CD4-positive, alpha-beta T cell treated with Interleukin-1 beta for 1 hour (primary cell): ENCODE measurements around the gene LIN7B.

Experiments
- DNase-seq, 2 donors: peaks; one replicate each; pipeline ENCODE4 v3.0.0-alpha.2; 2020 to 2022

LIN7B gene

DNA sequence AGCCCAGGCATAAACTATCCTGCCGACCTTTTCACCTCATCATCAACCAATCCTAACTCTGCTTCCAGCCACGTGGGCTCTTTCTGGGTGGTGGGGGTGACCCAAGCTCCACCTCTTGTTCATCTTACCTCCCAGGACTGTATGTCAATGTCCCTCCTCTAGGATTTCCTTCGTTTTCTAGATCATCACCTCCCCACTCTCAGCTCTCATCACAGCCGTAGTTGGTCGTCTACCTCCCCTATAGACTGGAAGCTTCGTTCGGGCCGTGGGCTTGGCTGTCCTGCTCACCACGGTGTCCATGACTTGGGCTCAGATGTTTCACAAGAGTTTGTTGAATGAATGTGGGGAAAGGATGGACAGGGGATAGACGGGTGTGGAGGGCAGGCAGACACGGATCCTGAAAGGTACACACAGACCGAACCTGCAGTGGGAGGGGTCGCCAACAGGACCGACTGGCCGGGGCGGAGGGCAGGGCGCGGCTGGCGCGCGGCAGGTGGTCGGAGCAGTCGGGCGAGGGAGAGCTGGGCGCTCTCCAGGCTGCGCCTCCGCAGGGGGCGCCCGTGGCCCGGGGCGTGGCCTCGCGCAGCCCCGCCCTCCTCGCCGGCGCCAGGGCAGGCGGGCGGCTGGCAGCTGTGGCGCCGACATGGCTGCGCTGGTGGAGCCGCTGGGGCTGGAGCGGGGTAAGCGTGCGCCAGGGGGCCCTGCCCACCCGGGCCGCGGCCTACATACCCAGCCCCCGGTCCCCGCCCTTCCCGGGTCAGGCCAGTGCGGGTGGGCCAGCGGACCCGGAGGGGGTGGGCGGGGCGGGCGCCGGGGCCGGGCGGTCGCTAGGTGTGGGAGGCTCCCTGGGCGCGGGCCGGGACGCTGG, at the start of gene LIN7B:
TSS of gene LIN7B (plus strand) at position 609 of the 868 bp plus-strand sequence. CDS start at position 644, 35 bp downstream.
- DNase-seq = peak; percentile 81 to 82

GRCh38 chr19:49064768-49065611, 49.2 kb upstream of the LIN7B start, which contains the start of gene NTF4:
Gene NTF4, minus strand, starts transcription at chr19:49064818. Its CDS starts 2,821 bp downstream, at chr19:49061997.
- DNase-seq = no peak

DNA sequence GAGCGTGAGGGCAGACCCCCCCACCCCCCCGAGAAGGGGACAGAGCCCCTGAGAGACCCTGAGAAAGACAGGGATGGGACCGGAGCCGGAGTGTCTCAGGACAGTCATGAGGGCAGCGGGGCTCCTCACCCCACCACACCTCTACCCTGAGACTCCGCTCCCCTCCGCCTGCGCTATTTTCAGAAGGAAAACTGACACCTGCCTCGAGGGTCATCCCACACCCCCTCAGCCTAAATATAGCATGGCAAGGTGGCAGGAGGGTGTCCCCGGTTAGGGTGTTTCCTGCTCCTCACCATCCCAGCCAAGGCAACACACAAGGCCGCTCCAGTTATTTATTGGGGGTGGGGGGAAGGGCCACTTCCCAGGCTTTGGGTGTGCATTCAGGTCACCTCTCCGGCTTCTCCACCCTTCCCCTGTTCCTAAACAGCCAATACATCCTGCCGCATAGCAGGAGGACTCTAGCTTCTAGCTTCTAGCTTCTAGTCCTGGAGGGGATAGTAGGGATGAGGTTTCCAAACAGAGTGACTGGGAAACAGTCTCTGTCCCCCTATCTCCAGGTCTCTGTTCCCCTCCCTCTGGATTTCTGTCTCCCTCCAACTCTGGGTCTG, 48.2 kb upstream of the LIN7B start:
- no peak for DNase-seq

DNA sequence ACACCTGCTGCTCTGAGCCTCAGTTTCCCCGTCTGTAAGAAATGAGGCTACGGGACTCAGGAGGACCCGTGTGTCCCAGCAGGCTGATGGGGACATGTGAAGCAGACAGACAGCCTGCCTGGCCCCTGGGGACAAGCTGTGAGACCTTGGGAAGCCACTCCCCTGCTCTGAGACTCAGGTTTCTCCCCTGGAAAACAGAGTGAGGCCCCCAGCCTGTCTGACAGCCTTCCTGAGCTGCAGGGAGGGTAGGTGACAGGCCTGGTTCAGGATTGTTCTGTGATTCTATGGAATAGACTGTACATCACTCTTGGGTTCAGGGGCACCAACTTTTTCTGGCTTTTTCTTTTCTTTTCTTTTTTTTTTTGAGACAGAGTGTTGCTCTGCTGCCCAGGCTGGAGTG, 46.6 kb upstream of the LIN7B start:
- DNase-seq = no peak

DNA sequence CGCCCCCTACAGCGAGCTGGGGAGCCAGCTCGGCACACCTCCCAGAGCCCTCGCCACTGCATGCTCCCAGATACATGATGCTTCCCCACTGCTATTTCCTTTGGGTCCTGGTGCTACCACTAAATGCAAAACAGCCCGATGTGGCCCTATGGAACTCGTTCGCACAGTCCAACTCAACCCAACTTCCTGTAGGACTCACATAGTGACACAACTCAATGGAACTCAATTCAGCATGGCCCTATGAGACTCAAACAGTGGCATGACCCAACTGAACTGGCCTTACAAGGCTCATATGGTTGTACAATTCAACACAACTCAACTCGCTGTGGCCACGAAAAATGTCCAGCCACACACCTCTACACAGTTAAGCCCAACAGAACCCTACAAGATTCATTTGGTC, 45.1 kb upstream of the LIN7B start:
- no peak for DNase-seq

DNA sequence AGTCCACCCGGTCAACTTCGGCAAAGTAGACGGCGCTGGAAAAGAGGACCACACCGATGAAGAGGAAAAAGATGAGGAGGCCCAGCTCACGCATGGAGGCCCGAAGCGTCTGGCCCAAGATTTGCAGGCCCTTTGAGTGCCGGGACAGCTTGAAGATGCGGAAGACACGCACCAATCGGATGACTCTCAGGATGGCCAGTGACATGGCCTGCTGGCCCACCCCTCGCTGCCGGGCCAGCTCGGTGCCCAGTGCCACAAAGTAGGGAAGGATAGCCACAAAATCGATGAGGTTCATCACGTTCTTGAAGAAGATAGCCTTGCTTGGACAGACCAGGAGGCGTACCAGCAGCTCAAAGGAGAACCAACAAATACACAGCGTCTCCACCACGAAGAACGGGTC, 43.8 kb upstream of the LIN7B start:
- no peak for DNase-seq

GRCh38 chr19:49071860-49072547, 42.2 kb upstream of the LIN7B start:
- no peak for DNase-seq

GRCh38 chr19:49073514-49074378, 40.4 kb upstream of the LIN7B start:
- no peak for DNase-seq

DNA sequence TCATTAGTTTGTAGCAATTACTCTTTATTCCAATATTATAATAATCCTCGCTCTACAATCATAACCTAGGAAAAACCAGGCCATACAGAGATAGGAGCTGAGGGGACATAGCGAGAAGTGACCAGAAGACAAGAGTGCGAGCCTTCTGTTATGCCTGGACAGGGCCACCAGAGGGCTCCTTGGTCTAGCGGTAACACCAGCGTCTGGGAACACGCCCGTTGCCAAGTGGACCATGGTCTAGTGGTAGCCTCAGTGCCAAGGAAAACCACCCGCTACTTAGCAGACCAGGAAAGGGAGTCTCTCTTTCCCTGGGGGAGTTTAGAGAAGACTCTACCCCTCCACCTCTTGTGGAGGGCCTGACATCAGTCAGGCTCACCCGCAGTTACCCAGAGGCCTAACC, 39.3 kb upstream of the LIN7B start:
- DNase-seq = peak in 1 of 2 donors; percentile 18

- DNase-seq = no peak
These were observed 33.8 kb upstream of the LIN7B start for GRCh38 chr19:49080392-49080791.

DNA sequence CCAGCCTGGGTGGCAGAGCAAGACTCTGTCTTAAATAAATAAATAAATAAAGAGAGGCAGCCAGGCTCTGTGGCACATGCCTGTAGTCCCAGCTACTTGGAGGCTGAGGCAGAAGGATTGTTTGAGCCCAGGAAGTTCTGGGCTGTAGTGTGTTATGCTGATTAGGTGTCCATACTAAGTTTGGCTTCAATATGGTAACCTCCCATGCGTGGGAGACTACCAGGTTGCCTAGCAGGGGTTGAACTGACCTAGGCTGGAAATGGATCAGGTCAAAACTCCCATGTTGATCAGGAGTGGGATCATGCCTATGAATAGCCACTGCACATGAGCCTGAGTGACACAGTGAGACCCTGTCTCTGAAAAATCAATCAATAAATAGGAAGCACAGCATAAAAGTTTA, 32.9 kb upstream of the LIN7B start:
- no peak for DNase-seq

DNA sequence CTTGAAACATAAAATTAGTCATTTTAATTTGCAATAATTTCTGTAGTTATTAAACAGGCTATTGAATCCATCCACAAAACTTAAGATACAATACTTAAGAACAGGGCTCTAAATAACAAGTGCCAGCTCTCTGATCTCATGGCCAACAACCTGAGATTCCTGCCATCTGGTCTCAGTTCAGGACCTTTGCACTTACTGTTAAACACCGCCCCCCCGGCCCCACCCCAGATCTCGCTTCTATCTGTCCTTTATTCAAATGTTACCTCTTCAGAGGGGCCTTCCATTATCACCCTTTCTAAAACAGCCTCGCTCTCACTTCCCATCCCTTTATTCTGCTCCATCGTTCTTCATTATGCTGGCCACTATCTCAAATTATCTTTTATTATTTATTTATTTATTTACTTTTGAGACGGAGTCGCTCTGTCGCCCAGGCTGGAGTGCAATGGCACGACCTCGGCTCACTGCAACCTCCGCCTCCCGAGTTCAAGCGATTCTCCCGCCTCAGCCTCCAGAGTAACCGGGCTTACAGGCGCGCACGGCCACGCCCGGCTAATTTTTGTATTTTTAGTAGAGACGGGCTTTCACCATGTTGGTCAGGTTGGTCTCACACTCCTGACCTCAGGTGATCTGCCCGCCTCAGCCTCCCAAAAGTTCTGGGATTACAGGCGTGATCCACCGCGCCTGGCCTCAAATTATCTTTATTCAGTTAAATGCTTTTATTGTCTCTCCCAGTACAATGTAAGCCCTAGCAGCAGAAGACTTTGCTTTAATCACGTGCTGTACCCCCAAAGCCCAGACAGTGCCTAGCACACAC, 29.8 kb upstream of the LIN7B start:
- DNase-seq = no peak

DNA sequence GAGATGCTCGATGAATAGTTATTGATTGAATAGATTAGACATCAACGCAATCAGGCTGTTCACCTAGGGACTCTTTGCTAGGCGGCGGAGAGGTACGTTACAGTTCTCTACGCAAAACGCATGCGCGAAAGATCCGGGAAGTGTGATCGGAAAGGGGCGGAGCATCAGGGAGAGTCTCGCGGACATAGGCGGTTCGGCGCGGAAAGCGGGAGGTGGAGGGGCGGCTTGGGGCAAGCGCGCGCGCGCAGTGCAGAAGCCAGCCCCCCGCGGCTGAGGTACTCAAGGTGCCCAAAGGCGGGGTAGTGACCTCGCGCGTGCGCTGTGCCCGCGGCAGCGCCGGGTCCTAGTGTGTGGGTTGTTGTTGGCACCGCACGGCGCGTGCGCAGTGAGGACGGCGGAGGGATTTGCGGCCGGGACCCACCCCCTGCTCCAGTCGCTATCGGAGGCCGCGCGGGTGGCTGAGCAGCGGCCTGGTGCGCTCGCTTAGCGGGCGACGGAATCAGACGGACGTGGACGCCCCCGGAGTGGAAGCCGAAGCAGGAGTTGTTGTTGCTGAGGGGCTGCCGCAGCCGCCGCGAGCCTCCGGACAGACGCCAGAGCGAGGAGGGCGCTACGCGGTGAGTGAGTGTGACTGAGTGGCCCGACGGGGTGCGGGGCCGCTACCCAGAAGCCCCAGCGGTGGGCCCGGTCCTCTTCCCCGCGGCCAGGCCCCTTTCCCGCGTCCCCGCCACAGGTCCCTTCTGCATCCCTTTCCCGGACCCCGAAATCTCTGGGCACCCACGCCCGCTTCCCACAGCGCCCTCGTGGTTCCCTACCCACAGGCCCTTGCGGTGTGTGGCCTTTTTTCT, 28.9 kb upstream of the LIN7B start, which contains the start of gene SNRNP70:
TSS of gene SNRNP70 (plus strand) at position 432 of the 848 bp plus-strand sequence. CDS start 964 bp downstream, outside the sequence.
- peak; percentile 100 for DNase-seq

GRCh38 chr19:49085868-49086232, 28.3 kb upstream of the LIN7B start:
- no peak for DNase-seq

DNA sequence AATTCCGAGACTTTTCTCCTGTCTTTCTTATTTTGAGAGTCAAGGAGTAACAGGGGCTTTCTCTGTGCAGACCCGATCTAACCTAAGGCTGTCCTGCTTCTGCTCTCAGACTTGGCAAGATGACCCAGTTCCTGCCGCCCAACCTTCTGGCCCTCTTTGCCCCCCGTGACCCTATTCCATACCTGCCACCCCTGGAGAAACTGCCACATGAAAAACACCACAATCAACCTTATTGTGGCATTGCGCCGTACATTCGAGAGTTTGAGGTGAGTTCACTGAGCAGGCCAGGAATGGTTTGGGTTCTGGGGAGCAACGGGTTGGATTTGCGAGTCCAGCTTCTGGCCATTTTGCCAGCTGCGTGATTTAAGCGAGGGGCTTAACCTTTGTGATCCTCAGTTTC, 27.9 kb upstream of the LIN7B start:
- no peak for DNase-seq

DNA sequence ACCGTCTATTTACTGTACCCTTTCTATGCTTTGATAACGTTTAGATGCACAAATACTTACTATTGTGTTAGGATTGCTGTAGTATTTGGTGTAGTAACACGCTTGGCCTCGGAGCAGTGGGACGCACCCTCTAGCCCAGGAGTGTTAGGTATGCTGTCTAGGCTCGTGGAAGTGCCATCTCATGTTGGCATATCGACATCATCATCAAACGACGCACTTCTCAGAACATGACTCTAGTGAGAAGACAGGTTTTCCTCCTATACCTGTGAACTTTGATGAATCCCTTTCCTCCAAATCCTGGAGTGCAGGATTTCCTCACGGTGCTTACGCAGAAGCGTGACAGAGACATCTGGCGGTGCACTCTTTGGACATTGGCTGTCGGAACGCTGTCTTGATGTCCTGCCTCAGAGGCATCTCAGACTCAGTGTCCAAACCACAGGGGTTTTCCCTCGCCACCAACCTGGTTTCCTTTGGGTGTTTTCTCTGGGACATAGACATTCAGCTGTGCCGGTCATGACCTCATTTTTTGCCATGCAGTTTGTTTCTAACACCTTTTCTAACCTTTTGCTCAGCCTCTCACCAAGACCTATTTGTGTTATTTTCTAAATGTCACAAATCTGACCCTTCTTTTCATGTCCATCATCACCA, 22.7 kb upstream of the LIN7B start:
- DNase-seq = no peak

DNA sequence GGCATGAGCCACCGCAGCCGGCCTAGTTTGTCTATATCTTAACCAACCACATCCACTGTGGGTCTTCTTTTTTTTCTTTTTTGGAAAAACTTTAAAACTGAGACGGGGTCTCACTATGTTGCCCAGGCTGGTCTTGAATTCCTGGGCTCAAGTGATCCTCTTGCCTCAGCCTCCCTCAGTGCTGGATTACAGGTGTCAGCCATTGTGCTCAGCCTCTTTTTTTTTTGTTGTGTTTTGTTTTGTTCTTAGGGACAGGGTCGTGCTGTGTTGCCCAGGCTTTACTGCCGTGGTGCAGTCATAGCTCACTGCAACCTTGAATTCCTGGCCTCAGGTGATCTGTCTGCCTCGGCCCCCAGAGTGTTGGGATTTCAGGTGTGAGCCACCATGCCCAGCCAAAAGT, 21.5 kb upstream of the LIN7B start:
- no peak for DNase-seq

DNA sequence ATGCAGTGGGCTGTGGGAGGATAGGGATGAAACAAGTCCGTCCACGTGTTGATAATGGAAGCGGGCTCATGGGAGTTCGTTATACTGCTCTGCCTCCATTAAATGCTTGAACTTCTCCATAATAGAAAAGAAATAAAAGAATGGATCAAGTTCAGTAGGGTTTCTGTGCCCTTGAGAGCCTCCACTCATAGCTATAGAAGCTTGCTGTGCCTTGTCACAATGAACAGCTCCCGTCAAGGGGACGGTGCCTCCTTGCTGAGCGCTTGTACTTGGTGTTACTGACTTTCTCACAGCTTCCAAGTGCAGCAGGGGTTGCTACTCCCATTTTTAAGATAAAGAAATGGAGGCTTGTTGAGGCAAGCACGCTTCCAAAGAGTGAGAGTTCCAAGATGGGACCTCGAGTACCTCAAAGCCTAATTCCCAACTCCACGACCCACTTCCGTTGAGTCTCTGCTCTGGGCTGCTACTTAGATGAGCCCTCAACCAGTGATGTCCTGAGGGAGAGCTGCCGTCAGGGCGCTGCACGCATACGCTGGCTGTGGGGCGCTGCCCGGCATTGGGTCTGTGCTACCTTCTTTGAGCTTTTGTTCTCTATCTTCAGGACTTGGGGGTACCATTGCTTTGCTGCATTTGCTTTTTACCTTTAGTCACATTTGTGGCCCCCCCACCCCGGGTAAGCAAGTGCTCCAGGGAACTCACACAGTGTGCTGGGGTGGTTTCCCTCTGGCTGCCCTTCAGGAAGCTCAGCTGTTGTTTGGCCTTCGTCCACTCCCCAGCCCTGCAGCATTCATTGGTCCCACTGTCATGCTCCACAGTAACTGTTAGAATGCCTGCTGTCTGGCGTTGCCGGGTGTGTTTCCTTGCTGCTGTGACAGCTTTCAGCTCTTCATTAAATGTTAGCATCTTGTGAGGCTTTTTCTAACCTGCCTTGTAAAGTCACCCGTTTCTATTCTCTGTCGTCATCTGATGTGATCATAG, 19.4 kb upstream of the LIN7B start:
- no peak for DNase-seq
